ENCODE measurements around the gene TBC1D22A.

GRCh38 chr22:47175151-47176025, 412.9 kb downstream of the TBC1D22A start:
- no peak for TF ChIP-seq CTCF (IDR thresholded peaks at IDR 0.05)
- no peak for TF ChIP-seq EZH2 (IDR thresholded peaks at IDR 0.05)
- TF ChIP-seq EZH2phosphoT487 (IDR thresholded peaks at IDR 0.05) = no peak

All from neural progenitor cell (in vitro differentiated cells).